Skin of body (tissue), 2 donors: ENCODE measurements around the gene PRELID2. TPM values are rescaled to one million over a fixed set of nuclear protein-coding genes. Genes with fewer than 3 reads are reported as not detected.
"Not testable (repeated sequence)": the region's sequence is repeated elsewhere in the genome, so short reads cannot be mapped to it uniquely, and the experiment has no call there.

ENCODE experiments used
- DNase-seq: peaks from one replicate; lab custom pipeline; 2025; lab: John Stamatoyannopoulos, UW
- total RNA-seq: library from RNA; depleted of rRNA; stranded (reverse); fragments of >200 nt; gene quantifications from one replicate; pipeline ENCODE4 v1.2.3, GENCODE V29; 2014

Gene PRELID2
- total RNA-seq, 1 donor from 2014 or later: 32.5 TPM

- no peak for DNase-seq
Observed at GRCh38 chr5:145752534-145752933, 82.6 kb downstream of the PRELID2 start.

- DNase-seq: peak; percentile 45
Observed at GRCh38 chr5:145750199-145750598, 84.9 kb downstream of the PRELID2 start.

- no peak for DNase-seq
Observed at GRCh38 chr5:145743396-145744061, 91.6 kb downstream of the PRELID2 start.

GRCh38 chr5:145739843-145740242, 95.3 kb downstream of the PRELID2 start:
- DNase-seq: no peak

GRCh38 chr5:145738227-145738626, 96.9 kb downstream of the PRELID2 start:
- no peak for DNase-seq

GRCh38 chr5:145737578-145737977, 97.6 kb downstream of the PRELID2 start:
- DNase-seq: no peak

GRCh38 chr5:145729956-145730355, 105.2 kb downstream of the PRELID2 start:
- not testable (repeated sequence) for DNase-seq

GRCh38 chr5:145723516-145723915, 111.6 kb downstream of the PRELID2 start:
- DNase-seq: peak; percentile 1

- DNase-seq: no peak
Observed at GRCh38 chr5:145718956-145719355, 116.2 kb downstream of the PRELID2 start.

GRCh38 chr5:145715412-145715811, 119.7 kb downstream of the PRELID2 start:
- DNase-seq: no peak

GRCh38 chr5:145712245-145712644, 122.9 kb downstream of the PRELID2 start:
- no peak for DNase-seq

- DNase-seq: no peak
Observed at GRCh38 chr5:145711417-145711816, 123.7 kb downstream of the PRELID2 start.

Other genes starting within 250 kb of the PRELID2 start
- not detected for gene GRXCR2, start 37.7 kb upstream of the PRELID2 start, total RNA-seq
- gene SH3RF2, start 101.2 kb upstream of the PRELID2 start, total RNA-seq: 9.8 TPM